CD14-positive monocyte (primary cell): ENCODE data around the gene PPP1R13B. TPM values are rescaled to one million over a fixed set of nuclear protein-coding genes. Genes with fewer than 3 reads are reported as not detected.

Source experiments
- DNase-seq, 3 donors: peaks; one replicate each; pipeline ENCODE4 v3.0.0-alpha.2; 2011 to 2022
- H2AFZ ChIP-seq: 2 replicates; pipeline ENCODE4 v1.6.0; 2012; ENCODE audit warnings: mild to moderate bottlenecking, low read depth, low read length, inconsistent platforms; ENCODE audit not compliant: insufficient read depth, poor library complexity, severe bottlenecking
- H3K27ac ChIP-seq, 2 donors: 1 replicate in 1 of 2; 2 replicates in 1 of 2; pipeline ENCODE4 v1.5.1; 2012 to 2013; ENCODE audit warnings: low read length in 2 of 2, control low read depth in 1 of 2, inconsistent platforms in 1 of 2, low read depth in 1 of 2, mild to moderate bottlenecking in 1 of 2
- H3K27me3 ChIP-seq, 2 donors: one replicate each; pipeline versions ENCODE4 v1.6.0 to v1.6.1; 2011 to 2013; ENCODE audit warnings: low read length in 2 of 2; ENCODE audit not compliant: control insufficient read depth in 2 of 2, insufficient read depth in 2 of 2
- H3K36me3 ChIP-seq, 2 donors: replicated peaks in 1 of 2; 1 replicate in 1 of 2; 2 replicates in 1 of 2; pipeline versions ENCODE4 v1.5.1 to v1.6.1; 2012 to 2013; ENCODE audit warnings: low read length in 2 of 2, control low read depth in 1 of 2, inconsistent platforms in 1 of 2, mild to moderate bottlenecking in 1 of 2; ENCODE audit not compliant: insufficient read depth in 2 of 2, control insufficient read depth in 1 of 2
- H3K4me1 ChIP-seq, 2 donors: 1 replicate in 1 of 2; 2 replicates in 1 of 2; pipeline versions ENCODE4 v1.5.1 to v1.6.1; 2012 to 2013; ENCODE audit warnings: low read length in 2 of 2, control low read depth in 1 of 2, inconsistent platforms in 1 of 2, mild to moderate bottlenecking in 1 of 2, moderate library complexity in 1 of 2; ENCODE audit not compliant: insufficient read depth in 2 of 2, control insufficient read depth in 1 of 2
- H3K4me2 ChIP-seq: replicated peaks from 2 replicates; pipeline ENCODE3; 2012; ENCODE audit warnings: low read length, moderate library complexity, mild to moderate bottlenecking; ENCODE audit not compliant: poor library complexity, severe bottlenecking; ENCODE audit errors: extremely low read depth
- H3K4me3 ChIP-seq, 3 experiments: fragments of 200-600 bp in 1 of 3; sonication (generic) in 1 of 3; replicated peaks in 1 of 3; 1 replicate in 2 of 3; 2 replicates in 1 of 3; pipeline ENCODE4 v1.5.1; 2011 to 2013; ENCODE audit warnings: low read length in 3 of 3, mild to moderate bottlenecking in 3 of 3, control low read depth in 2 of 3, low read depth in 2 of 3, inconsistent platforms in 1 of 3, moderate library complexity in 1 of 3
- H3K79me2 ChIP-seq: 2 replicates; pipeline ENCODE4 v1.6.0; 2012; ENCODE audit warnings: mild to moderate bottlenecking, control low read depth, inconsistent platforms, low read length, moderate library complexity; ENCODE audit not compliant: insufficient read depth
- H3K9ac ChIP-seq: 2 replicates; pipeline ENCODE4 v1.6.0; 2017; ENCODE audit warnings: low read length, mild to moderate bottlenecking; ENCODE audit not compliant: insufficient read depth, poor library complexity, severe bottlenecking
- H3K9me3 ChIP-seq, 2 donors: replicated peaks in 1 of 2; 1 replicate in 1 of 2; 2 replicates in 1 of 2; pipeline versions ENCODE4 v1.5.1 to v1.6.1; 2012 to 2013; ENCODE audit warnings: low read length in 2 of 2, control low read depth in 1 of 2; ENCODE audit not compliant: control insufficient read depth in 1 of 2, insufficient read depth in 1 of 2
- H4K20me1 ChIP-seq: 2 replicates; pipeline ENCODE4 v1.6.0; 2012; ENCODE audit warnings: mild to moderate bottlenecking, low read length, control low read depth, moderate library complexity; ENCODE audit not compliant: insufficient read depth
- H3K27ac Mint-ChIP-seq, 7 donors: one replicate each; pipeline ENCODE4 v1.8.0; 2020; ENCODE audit warnings: mild to moderate bottlenecking in 7 of 7, mixed read lengths in 7 of 7, moderate library complexity in 6 of 7, inconsistent platforms in 2 of 7
- H3K27me3 Mint-ChIP-seq, 3 donors: one replicate each; pipeline ENCODE4 v1.8.0; 2021 to 2022; ENCODE audit warnings: low read depth in 3 of 3, mild to moderate bottlenecking in 3 of 3, mixed read lengths in 3 of 3, moderate library complexity in 3 of 3, inconsistent platforms in 1 of 3
- H3K36me3 Mint-ChIP-seq, 2 donors: one replicate each; pipeline ENCODE4 v1.8.0; 2020; ENCODE audit warnings: mixed read lengths in 2 of 2, inconsistent platforms in 1 of 2, mild to moderate bottlenecking in 1 of 2
- H3K4me1 Mint-ChIP-seq: one replicate; pipeline ENCODE4 v1.8.0; 2020; ENCODE audit warnings: mild to moderate bottlenecking, mixed read lengths
- H3K4me3 Mint-ChIP-seq, 2 donors: one replicate each; pipeline ENCODE4 v1.8.0; 2020; ENCODE audit warnings: mild to moderate bottlenecking in 2 of 2, mixed read lengths in 2 of 2, moderate library complexity in 1 of 2
- H3K9me3 Mint-ChIP-seq, 7 donors: one replicate each; pipeline ENCODE4 v1.8.0; 2020 to 2022; ENCODE audit warnings: mixed read lengths in 7 of 7, mild to moderate bottlenecking in 6 of 7, moderate library complexity in 6 of 7, inconsistent platforms in 2 of 7
- CTCF ChIP-seq: fragments of 200-600 bp; IDR thresholded peaks from one replicate; pipeline ENCODE4 v1.8.0; 2022; ENCODE audit warnings: antibody characterized with exemption, mild to moderate bottlenecking
- WGBS: methylation state at CpG from one replicate; pipeline ENCODE4 v1.1.5; 2013; ENCODE audit warnings: missing lambda C conversion rate; ENCODE audit not compliant: insufficient coverage; 5-methylcytosine and 5-hydroxymethylcytosine counted together
- intact Hi-C, 2 donors: fragments of 100-400 bp; cut with micrococcal nuclease; formaldehyde crosslinking; loops; one replicate each; pipeline versions ENCODE4 v1.15.0 to v1.15.1; 2023
- polyA plus RNA-seq, 3 donors: library from polyadenylated mRNA; depleted of rRNA in 1 of 3; unstranded in 2 of 3; stranded (reverse) in 1 of 3; fragments of 300-500 nt in 2 of 3; fragments of >200 nt in 1 of 3; fragmentation: Illumina TruSeq in 2 of 3; gene quantifications; 1 replicate in 2 of 3; 2 replicates in 1 of 3; pipeline ENCODE4 v1.2.3, GENCODE V29; 2012 to 2021

Gene PPP1R13B
- polyA plus RNA-seq, 3 donors = 0.48 to 1.1 (median 0.99) TPM

GRCh38 chr14:103744621-103745395 is 102.6 kb downstream of the PPP1R13B start:
- Histone ChIP-seq H3K9me3 (no peaks in the 10 kb centered on the region), H3K36me3 (no peaks in the 10 kb centered on the region)
- H3K4me3 Mint-ChIP-seq = no peak overlapping the region

GRCh38 chr14:103743691-103744090 is 103.7 kb downstream of the PPP1R13B start:
- Histone ChIP-seq H3K9me3 (no peaks in the 10 kb centered on the region), H3K4me1 (no peaks in the 10 kb centered on the region), H3K79me2 (no peaks in the 10 kb centered on the region), H3K36me3 (no peaks in the 10 kb centered on the region), H3K4me2 (no peak overlapping the region), H3K27me3 (no peaks in the 10 kb centered on the region), H2AFZ (no peak overlapping the region), H3K9ac (no peak overlapping the region), H3K4me3 (no peak overlapping the region), H3K27ac (no peak overlapping the region), H4K20me1 (no peaks in the 10 kb centered on the region)
- Mint-ChIP-seq H3K36me3 (no peaks in the 10 kb centered on the region), H3K27ac (no peak overlapping the region), H3K9me3 (no peaks in the 10 kb centered on the region), H3K4me1 (peaks cover 7% of the 10 kb centered on the region), H3K4me3 (no peak overlapping the region), H3K27me3 (peaks cover under 1 to 8% (median 7%) of the 10 kb centered on the region in 3 donors)
- DNase-seq = no peak
- no peak for TF ChIP-seq CTCF
- 94% methylated on average over 15 of the region's 15 CpGs for WGBS
- intact Hi-C loops = no loop called here

More at GRCh38 chr14:103744621-103745395, 102.6 kb downstream of the PPP1R13B start:
- no peak for DNase-seq
- intact Hi-C loops = no loop called here
- Histone ChIP-seq H2AFZ (no peak overlapping the region), H4K20me1 (no peaks in the 10 kb centered on the region), H3K4me3 (no peak overlapping the region), H3K9ac (no peak overlapping the region), H3K4me2 (no peak overlapping the region), H3K27ac (no peak overlapping the region), H3K4me1 (no peaks in the 10 kb centered on the region), H3K79me2 (no peaks in the 10 kb centered on the region), H3K27me3 (no peaks in the 10 kb centered on the region)
- H3K9me3 Mint-ChIP-seq = no peaks in the 10 kb centered on the region
- 89% methylated on average over 12 of the region's 15 CpGs for WGBS
- H3K27ac Mint-ChIP-seq = no peak overlapping the region
- peaks cover 7% of the 10 kb centered on the region for H3K4me1 Mint-ChIP-seq
- H3K36me3 Mint-ChIP-seq = no peaks in the 10 kb centered on the region
- peaks cover 0 to 7% (median 6%) of the 10 kb centered on the region in 3 donors for H3K27me3 Mint-ChIP-seq
- TF ChIP-seq CTCF = no peak
